Measurements from ENCODE around the gene ATG7.

- TF ChIP-seq, protein P1, sequence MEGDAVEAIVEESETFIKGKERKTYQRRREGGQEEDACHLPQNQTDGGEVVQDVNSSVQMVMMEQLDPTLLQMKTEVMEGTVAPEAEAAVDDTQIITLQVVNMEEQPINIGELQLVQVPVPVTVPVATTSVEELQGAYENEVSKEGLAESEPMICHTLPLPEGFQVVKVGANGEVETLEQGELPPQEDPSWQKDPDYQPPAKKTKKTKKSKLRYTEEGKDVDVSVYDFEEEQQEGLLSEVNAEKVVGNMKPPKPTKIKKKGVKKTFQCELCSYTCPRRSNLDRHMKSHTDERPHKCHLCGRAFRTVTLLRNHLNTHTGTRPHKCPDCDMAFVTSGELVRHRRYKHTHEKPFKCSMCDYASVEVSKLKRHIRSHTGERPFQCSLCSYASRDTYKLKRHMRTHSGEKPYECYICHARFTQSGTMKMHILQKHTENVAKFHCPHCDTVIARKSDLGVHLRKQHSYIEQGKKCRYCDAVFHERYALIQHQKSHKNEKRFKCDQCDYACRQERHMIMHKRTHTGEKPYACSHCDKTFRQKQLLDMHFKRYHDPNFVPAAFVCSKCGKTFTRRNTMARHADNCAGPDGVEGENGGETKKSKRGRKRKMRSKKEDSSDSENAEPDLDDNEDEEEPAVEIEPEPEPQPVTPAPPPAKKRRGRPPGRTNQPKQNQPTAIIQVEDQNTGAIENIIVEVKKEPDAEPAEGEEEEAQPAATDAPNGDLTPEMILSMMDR (conservative IDR thresholded peaks at IDR 0.05; ENCODE audit: low read length) = no peak
- no peak for TF ChIP-seq EZH2phosphoT487 (IDR thresholded peaks at IDR 0.05; ENCODE audit: borderline replicate concordance, low read depth, low read length)
Measured at GRCh38 chr3:11541321-11542303, 269.4 kb downstream of the ATG7 start.

Data from OCI-LY7 (cell line).